Karpas-422 (cell line): ENCODE measurements around the gene RTN4IP1. TPM values are rescaled to one million over a fixed set of nuclear protein-coding genes. Genes with fewer than 3 reads are reported as not detected.
"Not testable (repeated sequence)": the region's sequence is repeated elsewhere in the genome, so short reads cannot be mapped to it uniquely, and the experiment has no call there.

ENCODE experiments used
- DNase-seq: peaks from one replicate; pipeline ENCODE4 v3.0.0-alpha.2; 2015
- H2AFZ ChIP-seq: fragments of 200-600 bp; sonication (generic); 2 replicates; pipeline ENCODE4 v1.6.1; 2014; ENCODE audit warnings: antibody characterized with exemption, low read length, mixed read lengths
- H3K27ac ChIP-seq: fragments of 200-600 bp; sonication (generic); 2 replicates; pipeline ENCODE4 v1.5.1; 2014; ENCODE audit warnings: mild to moderate bottlenecking, low read length, moderate library complexity
- H3K27me3 ChIP-seq: fragments of 200-600 bp; sonication (generic); 2 replicates; pipeline ENCODE4 v1.6.1; 2014; ENCODE audit warnings: low read length, mixed read lengths
- H3K36me3 ChIP-seq: fragments of 200-600 bp; sonication (generic); 2 replicates; pipeline ENCODE4 v1.6.1; 2014; ENCODE audit warnings: low read length, mixed read lengths; ENCODE audit not compliant: insufficient read depth
- H3K4me1 ChIP-seq: fragments of 200-600 bp; sonication (generic); 2 replicates; pipeline ENCODE4 v1.6.1; 2014; ENCODE audit warnings: mild to moderate bottlenecking, low read length, mixed read lengths
- H3K4me2 ChIP-seq: fragments of 200-600 bp; sonication (generic); 2 replicates; pipeline ENCODE4 v1.6.1; 2014; ENCODE audit warnings: low read length, low read depth, mild to moderate bottlenecking; ENCODE audit not compliant: poor library complexity, severe bottlenecking
- H3K4me3 ChIP-seq: fragments of 200-600 bp; sonication (generic); 2 replicates; pipeline ENCODE4 v1.5.1; 2014; ENCODE audit warnings: mild to moderate bottlenecking, antibody characterized with exemption, low read length, mixed read lengths
- H3K79me2 ChIP-seq: fragments of 200-600 bp; sonication (generic); 2 replicates; pipeline ENCODE4 v1.6.1; 2014; ENCODE audit warnings: mild to moderate bottlenecking, low read length, mixed read lengths
- H3K9ac ChIP-seq: fragments of 200-600 bp; sonication (generic); 2 replicates; pipeline ENCODE4 v1.6.0; 2014; ENCODE audit warnings: low read length
- H3K9me2 ChIP-seq: fragments of 200-600 bp; sonication (generic), shearing (Covaris generic); replicated peaks from 2 replicates; pipeline ENCODE4 v1.6.0; 2014; ENCODE audit warnings: mild to moderate bottlenecking, low read length, moderate library complexity; ENCODE audit not compliant: insufficient read depth
- H3K9me3 ChIP-seq: fragments of 300-700, 200-600 bp; sonication (generic); 2 replicates; pipeline ENCODE4 v1.6.1; 2014; ENCODE audit warnings: low read length, mixed read lengths
- H4K20me1 ChIP-seq: fragments of 200-600 bp; sonication (generic); 2 replicates; pipeline ENCODE4 v1.6.1; 2014; ENCODE audit warnings: mild to moderate bottlenecking, antibody characterized with exemption, low read length, low read depth; ENCODE audit not compliant: insufficient read depth
- total RNA-seq: library from RNA; depleted of rRNA; stranded (reverse); fragments of >200 nt; shearing (Covaris generic); gene quantifications from 2 replicates; pipeline ENCODE4 v1.2.3, GENCODE V29; 2014; ENCODE audit warnings: low replicate concordance

The RTN4IP1 gene
- total RNA-seq, 1 experiment from 2014 or later: 14.3 TPM

DNA sequence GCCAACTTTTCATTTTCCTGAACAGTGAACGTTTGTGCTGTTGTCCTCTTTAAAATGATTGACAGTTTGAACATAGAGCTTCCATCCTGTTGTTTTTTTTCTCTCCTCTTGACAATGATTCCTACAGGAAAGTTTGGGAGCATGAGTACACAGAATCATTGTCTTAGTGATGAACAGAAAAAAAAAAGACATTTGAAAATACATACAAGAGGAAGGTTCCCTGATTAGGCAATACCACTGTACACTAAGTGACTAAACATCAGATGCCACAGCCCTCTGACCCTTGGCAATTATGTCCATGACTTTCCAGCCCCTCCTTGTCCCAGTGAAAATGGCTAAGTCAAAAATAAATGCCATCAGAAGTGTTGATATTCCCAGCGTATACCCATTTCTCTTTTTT, 71.5 kb downstream of the RTN4IP1 start:
- Histone ChIP-seq H3K9ac (no peak overlapping the region), H3K27me3 (no peaks in the 10 kb centered on the region), H3K4me1 (0 out of 2 replicates have a peak, but pooled peaks cover under 1% of the 10 kb centered on the region), H3K27ac (no peak overlapping the region), H3K9me3 (no peaks in the 10 kb centered on the region), H3K36me3 (peaks cover 76% of the 10 kb centered on the region), H3K4me2 (no peak overlapping the region), H3K4me3 (no peak overlapping the region), H3K9me2 (no peaks in the 10 kb centered on the region), H2AFZ (no peak overlapping the region), H4K20me1 (no peaks in the 10 kb centered on the region), H3K79me2 (no peaks in the 10 kb centered on the region)
- DNase-seq: no peak

DNA sequence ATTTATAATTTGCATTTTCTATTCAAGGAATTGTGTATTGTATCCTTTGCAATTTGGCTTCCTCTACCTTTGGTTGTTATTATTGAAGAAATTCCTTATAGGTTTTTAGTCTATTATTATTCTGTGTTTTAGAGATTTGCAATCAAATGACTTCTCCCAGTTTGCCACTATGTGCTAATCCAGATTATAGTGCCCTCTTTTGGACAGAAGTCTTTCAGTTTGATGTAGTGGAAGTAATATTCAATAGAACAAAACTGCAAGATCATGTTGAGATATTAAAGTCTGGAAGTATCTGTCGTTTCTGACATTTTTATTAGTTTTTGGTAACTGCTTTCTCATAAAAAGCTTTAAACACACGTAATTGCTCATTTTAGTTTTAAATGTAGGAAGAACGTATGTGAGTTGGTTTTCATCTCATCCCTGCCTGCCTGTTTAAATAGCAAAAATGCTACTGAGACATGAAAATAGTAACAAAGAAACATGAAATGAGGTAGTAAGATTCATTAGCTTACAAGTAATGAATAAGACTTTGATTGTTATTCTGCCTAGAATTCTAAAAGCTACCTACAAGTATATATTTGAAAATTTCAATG, 72.8 kb downstream of the RTN4IP1 start:
- Histone ChIP-seq H3K27me3 (no peaks in the 10 kb centered on the region), H3K9ac (no peak overlapping the region), H3K4me2 (no peak overlapping the region), H4K20me1 (no peaks in the 10 kb centered on the region), H3K4me3 (no peak overlapping the region), H3K36me3 (peaks cover 76% of the 10 kb centered on the region), H3K27ac (0 out of 2 replicates have a peak overlapping the region, but pooled peaks have one; percentile 18), H2AFZ (no peak overlapping the region), H3K4me1 (no peaks in the 10 kb centered on the region), H3K9me2 (no peaks in the 10 kb centered on the region), H3K79me2 (peaks cover under 1% of the 10 kb centered on the region; the same call in 1 of the 2 replicates), H3K9me3 (no peaks in the 10 kb centered on the region)
- peak; percentile 69 for DNase-seq

GRCh38 chr6:106555767-106556166, 73.5 kb downstream of the RTN4IP1 start:
- Histone ChIP-seq H3K36me3 (peaks cover 76% of the 10 kb centered on the region), H2AFZ (no peak overlapping the region), H3K9me3 (no peaks in the 10 kb centered on the region), H3K4me3 (no peak overlapping the region), H3K27ac (no peak overlapping the region), H3K79me2 (peaks cover 8% of the 10 kb centered on the region; the same call in 1 of the 2 replicates), H3K9ac (no peak overlapping the region), H3K4me1 (no peaks in the 10 kb centered on the region), H4K20me1 (no peaks in the 10 kb centered on the region), H3K27me3 (no peaks in the 10 kb centered on the region), H3K9me2 (no peaks in the 10 kb centered on the region), H3K4me2 (no peak overlapping the region)
- no peak for DNase-seq

DNA sequence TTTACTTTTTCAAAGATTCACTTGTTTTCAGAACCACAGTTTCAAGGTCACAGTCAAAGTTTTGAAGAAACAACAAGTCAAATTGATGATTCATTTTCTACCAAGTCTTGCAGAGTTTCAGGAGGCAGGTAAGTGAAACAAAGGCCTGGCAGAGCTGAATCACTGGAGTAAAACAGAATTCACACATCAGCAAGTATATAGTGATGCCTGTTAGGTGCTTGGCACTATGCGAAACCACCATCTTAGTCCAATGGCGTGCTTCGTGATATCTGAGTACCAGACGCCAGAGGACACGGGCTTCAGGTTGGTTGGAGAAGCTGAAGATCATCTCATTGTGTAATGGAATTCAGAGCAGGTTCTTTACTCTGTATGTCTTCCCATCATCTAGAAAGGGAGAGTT, 75.9 kb downstream of the RTN4IP1 start:
- no peak overlapping the region for H3K4me3 ChIP-seq

DNA sequence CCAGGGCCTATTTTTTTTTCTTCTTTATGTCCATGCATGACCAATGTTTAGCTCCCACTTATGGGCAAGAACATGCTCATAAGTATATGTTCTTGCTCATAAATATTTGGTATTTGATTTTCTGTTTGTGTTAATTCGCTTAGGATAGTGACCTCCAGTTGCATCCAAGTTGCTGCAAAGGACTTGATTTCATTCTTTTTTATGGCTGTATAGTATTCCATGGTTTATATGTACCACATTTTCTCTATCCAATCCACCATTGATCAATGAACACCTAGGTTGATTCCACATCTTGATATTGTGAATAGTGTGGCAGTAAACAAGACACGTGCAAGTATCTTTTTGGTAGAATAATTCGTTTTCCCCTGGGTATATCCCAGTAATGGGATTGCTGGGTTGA, 78.1 kb downstream of the RTN4IP1 start:
- Histone ChIP-seq H3K27me3 (no peaks in the 10 kb centered on the region), H3K4me2 (no peak overlapping the region), H3K27ac (no peak overlapping the region), H3K79me2 (peaks cover 26% of the 10 kb centered on the region; the same call in 1 of the 2 replicates), H3K9me2 (no peaks in the 10 kb centered on the region), H3K4me3 (no peak overlapping the region), H3K4me1 (peaks cover 12% of the 10 kb centered on the region), H2AFZ (no peak overlapping the region), H3K9ac (no peak overlapping the region), H3K36me3 (peaks cover 78% of the 10 kb centered on the region), H4K20me1 (no peaks in the 10 kb centered on the region), H3K9me3 (no peaks in the 10 kb centered on the region)
- no peak for DNase-seq

More for the DNA sequence above, 75.9 kb downstream of the RTN4IP1 start:
- Histone ChIP-seq H3K9me2 (no peaks in the 10 kb centered on the region), H3K79me2 (peaks cover 11% of the 10 kb centered on the region; the same call in 1 of the 2 replicates), H3K36me3 (peaks cover 76% of the 10 kb centered on the region), H3K27ac (no peak overlapping the region), H3K9ac (no peak overlapping the region), H2AFZ (no peak overlapping the region), H3K4me1 (no peaks in the 10 kb centered on the region), H3K27me3 (no peaks in the 10 kb centered on the region), H3K9me3 (no peaks in the 10 kb centered on the region), H3K4me2 (no peak overlapping the region), H4K20me1 (no peaks in the 10 kb centered on the region)
- DNase-seq: no peak

GRCh38 chr6:106549521-106549920, 79.8 kb downstream of the RTN4IP1 start:
- Histone ChIP-seq H3K79me2 (peaks cover 26% of the 10 kb centered on the region; the same call in 1 of the 2 replicates), H3K27ac (no peak overlapping the region), H3K27me3 (no peaks in the 10 kb centered on the region), H3K36me3 (peaks cover 83% of the 10 kb centered on the region), H3K4me2 (no peak overlapping the region), H3K9ac (no peak overlapping the region), H3K4me1 (peaks cover 27% of the 10 kb centered on the region), H3K9me3 (no peaks in the 10 kb centered on the region), H4K20me1 (no peaks in the 10 kb centered on the region), H3K9me2 (no peaks in the 10 kb centered on the region), H3K4me3 (no peak overlapping the region), H2AFZ (no peak overlapping the region)
- DNase-seq: no peak

- H3K36me3 ChIP-seq: peaks cover 85% of the 10 kb centered on the region
- not testable (repeated sequence) for H3K9ac ChIP-seq, H4K20me1 ChIP-seq, H3K4me2 ChIP-seq, H3K9me3 ChIP-seq, H3K4me3 ChIP-seq, H3K9me2 ChIP-seq, H2AFZ ChIP-seq, H3K27ac ChIP-seq, H3K27me3 ChIP-seq, DNase-seq
- peaks cover 31% of the 10 kb centered on the region for H3K4me1 ChIP-seq
- H3K79me2 ChIP-seq: peaks cover 26% of the 10 kb centered on the region; the same call in 1 of the 2 replicates
Observed at GRCh38 chr6:106548926-106549455, 80.3 kb downstream of the RTN4IP1 start.

GRCh38 chr6:106547601-106548453, 81.5 kb downstream of the RTN4IP1 start:
- no peaks in the 10 kb centered on the region for H3K27me3 ChIP-seq
- H3K4me2 ChIP-seq: no peak overlapping the region
- no peaks in the 10 kb centered on the region for H3K9me3 ChIP-seq
- H4K20me1 ChIP-seq: no peaks in the 10 kb centered on the region
- no peak overlapping the region for H2AFZ ChIP-seq
- H3K27ac ChIP-seq: peak overlapping the region; percentile 70
- peaks cover 80% of the 10 kb centered on the region for H3K36me3 ChIP-seq
- H3K4me3 ChIP-seq: no peak overlapping the region
- H3K79me2 ChIP-seq: peaks cover 28% of the 10 kb centered on the region; the same call in 1 of the 2 replicates
- peaks cover 31% of the 10 kb centered on the region for H3K4me1 ChIP-seq
- no peak for DNase-seq
- no peaks in the 10 kb centered on the region for H3K9me2 ChIP-seq
- no peak overlapping the region for H3K9ac ChIP-seq
